HFF-Myc (cell line): ENCODE measurements around the gene ITGA4.
A peak's percentile ranks its signal among the peaks of the same experiment; 100 is the strongest.

Experiments
- DNase-seq: peaks from one replicate; pipeline ENCODE4 v3.0.0-alpha.2; 2011; ENCODE audit warnings: low read depth; ENCODE audit errors: extremely low read depth
- H3K4me3 ChIP-seq: replicated peaks from 2 replicates; pipeline ENCODE4 v1.5.1; 2011; ENCODE audit warnings: low read depth, mild to moderate bottlenecking, control low read depth, low read length
- CTCF ChIP-seq: IDR thresholded peaks from 2 replicates; pipeline ENCODE4 v1.5.1; 2012; ENCODE audit warnings: mild to moderate bottlenecking, low read depth, low read length, control low read depth; ENCODE audit errors: missing control alignments

The ITGA4 gene

DNA sequence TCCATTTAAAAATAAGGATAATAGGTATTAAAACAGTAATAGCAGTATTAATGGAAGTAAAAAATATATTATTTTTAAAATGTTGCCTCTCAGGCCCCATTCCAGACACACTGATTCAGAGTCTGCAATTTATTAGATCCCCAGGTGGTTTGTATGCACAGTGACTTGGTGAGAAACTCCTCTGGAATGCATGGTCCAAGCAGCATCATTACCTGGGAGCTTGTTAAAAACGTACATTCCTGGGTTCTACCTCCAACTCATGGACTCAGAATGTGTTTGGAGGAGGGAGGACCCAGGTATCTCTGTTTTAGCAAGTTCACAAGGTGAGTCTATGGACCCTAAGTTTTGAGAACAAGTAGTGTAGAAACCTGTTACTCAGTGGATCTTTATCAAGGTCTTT is 95.6 kb downstream of the ITGA4 start:
- no peak overlapping the region for H3K4me3 ChIP-seq
- no peak for DNase-seq
- TF ChIP-seq CTCF, result no peak

GRCh38 chr2:181553244-181553643 is 96.1 kb downstream of the ITGA4 start:
- peak; percentile 30 for DNase-seq
- no peak for TF ChIP-seq CTCF
- H3K4me3 ChIP-seq, result no peak overlapping the region

DNA sequence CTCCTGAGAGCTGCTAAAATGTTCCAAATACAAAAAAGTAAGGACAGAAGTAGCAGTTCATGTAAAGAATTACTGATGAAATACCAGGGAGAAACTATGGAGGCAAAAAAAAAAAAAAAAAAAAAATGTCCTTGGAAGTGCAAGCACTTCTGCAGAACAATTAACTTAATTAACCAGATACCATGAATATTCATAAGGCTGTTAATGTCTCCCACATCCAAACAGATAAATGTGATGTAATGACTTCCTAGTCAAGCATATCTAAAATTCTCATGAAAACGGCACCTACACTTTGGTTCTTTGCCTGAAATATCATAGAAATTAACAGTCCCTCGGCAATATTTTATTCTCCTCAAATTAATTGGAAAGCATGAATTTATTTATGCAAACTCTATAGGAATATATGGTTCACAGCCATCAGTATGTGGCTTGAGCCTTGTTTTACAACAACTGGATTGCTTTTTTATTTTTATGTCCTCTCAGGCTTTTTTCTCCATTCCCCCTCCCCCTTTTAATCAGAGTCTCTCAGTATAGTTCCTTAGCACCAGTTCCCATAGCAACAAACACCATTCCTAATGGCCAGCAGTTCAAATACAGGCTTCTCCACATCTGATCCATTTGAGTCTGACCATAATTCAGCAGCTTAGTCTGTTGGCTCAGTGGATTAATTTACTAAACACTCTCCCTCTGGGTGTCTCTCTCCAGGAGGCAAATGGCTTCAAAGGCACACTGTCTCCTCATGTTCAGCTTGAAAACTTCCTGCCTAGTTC is 97.1 kb downstream of the ITGA4 start:
- TF ChIP-seq CTCF, result no peak
- no peak overlapping the region for H3K4me3 ChIP-seq
- DNase-seq, result no peak

- H3K4me3 ChIP-seq, result no peak overlapping the region
- no peak for TF ChIP-seq CTCF
- DNase-seq, result no peak
These were observed 101.2 kb downstream of the ITGA4 start for GRCh38 chr2:181558371-181558770.

- no peak for TF ChIP-seq CTCF
- H3K4me3 ChIP-seq, result no peak overlapping the region
- DNase-seq, result no peak
These were observed 106.0 kb downstream of the ITGA4 start for GRCh38 chr2:181563101-181563692.

DNA sequence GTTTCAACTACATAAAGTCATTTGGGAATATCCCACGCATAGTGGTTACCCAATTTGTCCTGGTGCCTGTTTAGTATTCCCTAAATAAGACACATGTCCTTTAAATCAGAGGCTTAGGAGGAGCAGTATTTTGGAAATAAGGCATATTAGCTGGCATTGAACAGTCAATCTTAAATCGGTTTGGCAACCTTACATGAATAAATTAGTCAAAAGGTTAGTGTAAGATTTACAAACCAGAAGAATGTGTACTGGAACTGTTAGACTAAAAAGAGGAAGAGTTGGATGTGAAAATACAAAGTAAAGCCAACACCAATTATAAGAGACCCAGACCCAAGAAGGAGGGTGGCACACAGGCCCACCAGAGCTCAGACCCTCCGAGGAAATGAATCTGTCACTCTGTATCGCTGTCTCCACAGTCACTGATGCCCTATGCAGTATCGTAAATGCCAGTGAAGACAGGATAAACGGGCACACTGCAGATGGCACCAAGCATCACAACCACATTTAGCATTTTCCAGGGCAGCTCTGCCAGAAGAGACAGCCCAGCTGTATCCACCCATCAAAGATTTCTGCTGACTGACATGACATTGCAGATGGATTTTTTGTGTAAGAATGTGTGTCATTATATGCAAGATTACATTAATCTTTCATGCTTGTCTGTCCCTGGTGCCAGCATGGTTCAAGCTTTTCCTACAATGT is 109.3 kb downstream of the ITGA4 start:
- H3K4me3 ChIP-seq, result no peak overlapping the region
- TF ChIP-seq CTCF, result no peak
- DNase-seq, result no peak
